Glutamatergic neuron (in vitro differentiated cells): ENCODE data around the gene HS6ST1. TPM values are rescaled to one million over a fixed set of nuclear protein-coding genes. Genes with fewer than 3 reads are reported as not detected.

Experiments used
- DNase-seq: peaks from one replicate; pipeline ENCODE4 v3.0.0; 2022
- H3K27ac Mint-ChIP-seq: one replicate; pipeline ENCODE4 v1.8.0; 2020; ENCODE audit warnings: mild to moderate bottlenecking, mixed read lengths, inconsistent platforms; ENCODE audit not compliant: unreplicated experiment
- H3K27me3 Mint-ChIP-seq: one replicate; pipeline ENCODE4 v1.8.0; 2020; ENCODE audit warnings: mild to moderate bottlenecking, moderate library complexity, mixed read lengths, inconsistent platforms; ENCODE audit not compliant: unreplicated experiment
- H3K36me3 Mint-ChIP-seq: one replicate; pipeline ENCODE4 v1.8.0; 2020; ENCODE audit warnings: mild to moderate bottlenecking, mixed read lengths, inconsistent platforms; ENCODE audit not compliant: unreplicated experiment
- H3K4me1 Mint-ChIP-seq: one replicate; pipeline ENCODE4 v1.8.0; 2020; ENCODE audit warnings: mild to moderate bottlenecking, low read depth, mixed read lengths, inconsistent platforms; ENCODE audit not compliant: unreplicated experiment
- H3K4me3 Mint-ChIP-seq: one replicate; pipeline ENCODE4 v1.8.0; 2020; ENCODE audit warnings: mild to moderate bottlenecking, mixed read lengths, inconsistent platforms; ENCODE audit not compliant: unreplicated experiment
- H3K9me3 Mint-ChIP-seq: one replicate; pipeline ENCODE4 v1.8.0; 2020; ENCODE audit warnings: mild to moderate bottlenecking, moderate library complexity, mixed read lengths, inconsistent platforms; ENCODE audit not compliant: unreplicated experiment
- total RNA-seq: library from RNA; stranded (reverse); fragmentation: NEBNext Ultra II Directional; extraction: Animal tissue kit (Norgen Biotek cat#: 25700); gene quantifications from one replicate; pipeline ENCODE4 v1.2.1, GENCODE V29; 2021; ENCODE audit not compliant: unreplicated experiment
- TF ChIP-seq, protein P1 (sequence below): fragments of 200-600 bp; sonication (generic); IDR thresholded peaks from one replicate; pipeline ENCODE4 v1.5.0; 2021; ENCODE audit not compliant: partially characterized antibody, unreplicated experiment

Gene HS6ST1
- total RNA-seq, 1 donor from 2014 or later, result 173 TPM

DNA sequence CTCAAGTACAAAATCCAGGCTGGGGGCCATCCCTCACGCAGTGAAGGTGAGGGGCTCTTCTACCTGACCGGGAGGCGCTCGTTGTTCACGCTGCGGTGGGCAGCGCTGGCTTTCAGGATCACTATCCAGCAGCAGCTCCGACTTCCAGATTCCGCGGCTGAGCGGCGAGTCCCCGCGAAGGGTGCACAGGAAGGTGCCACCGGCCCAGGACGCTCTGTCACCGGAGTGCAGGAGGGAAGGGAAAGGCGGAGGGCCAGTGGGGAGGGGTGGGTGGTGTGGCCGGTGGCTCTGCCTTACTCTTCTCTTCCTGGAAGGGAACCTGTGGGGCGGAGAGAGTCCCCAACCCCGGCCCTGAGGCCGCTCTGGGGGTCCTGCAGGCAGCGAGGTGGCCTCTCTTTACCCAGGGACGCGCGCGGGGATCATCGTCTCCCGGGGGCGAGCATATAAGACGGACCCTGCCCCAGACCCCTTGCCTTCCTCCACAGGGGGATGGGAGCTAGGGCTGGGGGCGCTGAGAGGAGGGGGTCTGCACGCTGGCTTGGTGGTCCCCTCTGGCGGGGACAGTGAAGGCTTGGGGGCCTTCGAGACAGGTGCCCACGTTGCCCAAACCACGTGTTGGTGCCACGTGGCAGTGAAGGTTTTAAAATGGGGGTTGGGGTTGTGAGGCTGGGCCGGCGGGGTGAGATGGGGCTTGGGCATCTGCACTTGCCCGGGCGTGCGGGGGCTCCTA lies 26.9 kb upstream of the HS6ST1 start:
- Mint-ChIP-seq H3K4me1 (peaks cover 10% of the 10 kb centered on the region), H3K4me3 (no peak overlapping the region), H3K36me3 (peaks cover 13% of the 10 kb centered on the region), H3K27me3 (peaks cover 8% of the 10 kb centered on the region), H3K27ac (no peak overlapping the region), H3K9me3 (peaks cover 2% of the 10 kb centered on the region)
- TF ChIP-seq, protein P1, sequence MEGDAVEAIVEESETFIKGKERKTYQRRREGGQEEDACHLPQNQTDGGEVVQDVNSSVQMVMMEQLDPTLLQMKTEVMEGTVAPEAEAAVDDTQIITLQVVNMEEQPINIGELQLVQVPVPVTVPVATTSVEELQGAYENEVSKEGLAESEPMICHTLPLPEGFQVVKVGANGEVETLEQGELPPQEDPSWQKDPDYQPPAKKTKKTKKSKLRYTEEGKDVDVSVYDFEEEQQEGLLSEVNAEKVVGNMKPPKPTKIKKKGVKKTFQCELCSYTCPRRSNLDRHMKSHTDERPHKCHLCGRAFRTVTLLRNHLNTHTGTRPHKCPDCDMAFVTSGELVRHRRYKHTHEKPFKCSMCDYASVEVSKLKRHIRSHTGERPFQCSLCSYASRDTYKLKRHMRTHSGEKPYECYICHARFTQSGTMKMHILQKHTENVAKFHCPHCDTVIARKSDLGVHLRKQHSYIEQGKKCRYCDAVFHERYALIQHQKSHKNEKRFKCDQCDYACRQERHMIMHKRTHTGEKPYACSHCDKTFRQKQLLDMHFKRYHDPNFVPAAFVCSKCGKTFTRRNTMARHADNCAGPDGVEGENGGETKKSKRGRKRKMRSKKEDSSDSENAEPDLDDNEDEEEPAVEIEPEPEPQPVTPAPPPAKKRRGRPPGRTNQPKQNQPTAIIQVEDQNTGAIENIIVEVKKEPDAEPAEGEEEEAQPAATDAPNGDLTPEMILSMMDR, result no peak
- DNase-seq, result no peak

DNA sequence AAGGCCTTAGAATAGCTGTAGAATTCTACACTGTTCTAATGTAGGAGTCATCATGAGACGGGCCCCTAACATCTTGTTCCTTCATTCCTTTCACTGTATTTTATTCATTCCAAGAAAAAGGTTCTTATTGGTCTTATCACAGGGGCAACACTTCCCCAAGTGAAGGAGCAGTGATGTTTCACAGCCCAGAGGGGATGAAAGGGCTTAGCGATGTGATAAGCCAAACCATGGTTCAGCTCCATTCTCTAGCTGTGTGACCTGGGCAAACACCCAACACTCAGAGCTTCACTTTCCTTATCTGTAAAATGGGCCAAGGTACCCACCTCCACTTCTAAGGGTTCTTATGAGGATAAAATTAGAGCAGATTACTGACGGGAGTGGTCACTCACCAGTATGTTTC lies 25.4 kb upstream of the HS6ST1 start:
- Mint-ChIP-seq H3K36me3 (peaks cover 11% of the 10 kb centered on the region), H3K4me3 (no peak overlapping the region), H3K27me3 (peaks cover 8% of the 10 kb centered on the region), H3K27ac (no peak overlapping the region), H3K4me1 (peaks cover 10% of the 10 kb centered on the region), H3K9me3 (no peaks in the 10 kb centered on the region)
- no peak for DNase-seq
- TF ChIP-seq, protein P1, result no peak

DNA sequence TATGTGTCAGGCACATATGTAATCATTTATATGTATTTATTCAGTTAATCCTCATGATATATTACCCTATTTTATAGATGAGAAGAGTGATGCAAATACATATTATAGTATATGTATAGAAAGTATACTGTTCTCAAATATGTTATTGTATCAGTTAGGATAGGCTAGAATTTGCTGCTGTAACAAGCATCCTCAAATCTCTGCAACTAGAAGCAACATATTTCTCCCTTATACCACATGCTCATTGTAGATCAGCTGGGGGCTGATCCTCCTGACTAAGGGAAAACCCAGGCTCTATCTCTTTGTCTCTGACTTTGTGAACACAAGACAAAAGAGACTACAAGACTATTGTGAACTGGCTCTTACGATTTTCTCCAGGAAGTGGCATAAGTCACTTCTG lies 24.8 kb upstream of the HS6ST1 start:
- Mint-ChIP-seq H3K4me1 (peaks cover 10% of the 10 kb centered on the region), H3K27ac (no peak overlapping the region), H3K9me3 (peaks cover 2% of the 10 kb centered on the region), H3K4me3 (no peak overlapping the region), H3K27me3 (peaks cover 8% of the 10 kb centered on the region), H3K36me3 (peaks cover 16% of the 10 kb centered on the region)
- TF ChIP-seq, protein P1, result no peak
- no peak for DNase-seq

- TF ChIP-seq, protein P1, result no peak
- Mint-ChIP-seq H3K4me1 (peaks cover 7% of the 10 kb centered on the region), H3K27ac (no peak overlapping the region), H3K4me3 (no peak overlapping the region), H3K27me3 (peaks cover 3% of the 10 kb centered on the region), H3K36me3 (peaks cover 18% of the 10 kb centered on the region), H3K9me3 (peaks cover 4% of the 10 kb centered on the region)
- DNase-seq, result no peak
Observed at GRCh38 chr2:128342550-128342949, 23.9 kb upstream of the HS6ST1 start.

GRCh38 chr2:128341621-128342020 lies 23.0 kb upstream of the HS6ST1 start:
- H3K4me1 Mint-ChIP-seq, result peaks cover 5% of the 10 kb centered on the region
- peaks cover 5% of the 10 kb centered on the region for H3K9me3 Mint-ChIP-seq
- no peak overlapping the region for H3K27ac Mint-ChIP-seq
- H3K4me3 Mint-ChIP-seq, result no peak overlapping the region
- peaks cover 18% of the 10 kb centered on the region for H3K36me3 Mint-ChIP-seq
- no peaks in the 10 kb centered on the region for H3K27me3 Mint-ChIP-seq
- TF ChIP-seq, protein P1, result no peak
- DNase-seq, result no peak
